Motor neuron (in vitro differentiated cells): ENCODE results near the gene SURF2. TPM values are rescaled to one million over a fixed set of nuclear protein-coding genes. Genes with fewer than 3 reads are reported as not detected.
"Not testable (repeated sequence)": the region's sequence is repeated elsewhere in the genome, so short reads cannot be mapped to it uniquely, and the experiment has no call there.

Experiments used
- ATAC-seq, 8 experiments: fragments of 200-7000 bp; cut with Tn5 transposase; replicated peaks in 6 of 8; 2 replicates each; pipeline ENCODE4 v1.8.0; 2021; ENCODE audit warnings: mild to moderate bottlenecking in 8 of 8, moderate library complexity in 8 of 8
- H3K27ac ChIP-seq, 2 donors: fragments of 250-450 bp; sonication (Bioruptor Pico); 2 replicates each; pipeline ENCODE4 v1.9.0; 2021; ENCODE audit warnings: antibody characterized with exemption in 2 of 2, mild to moderate bottlenecking in 2 of 2, moderate library complexity in 1 of 2
- H3K4me1 ChIP-seq, 2 donors: fragments of 250-450 bp; sonication (Bioruptor Pico); replicated peaks in 1 of 2; 2 replicates each; pipeline ENCODE4 v1.6.1; 2021; ENCODE audit warnings: antibody characterized with exemption in 2 of 2, mild to moderate bottlenecking in 2 of 2, moderate library complexity in 1 of 2
- H3K4me3 ChIP-seq, 5 donors: fragments of 250-450 bp; sonication (Bioruptor Pico); 2 replicates each; pipeline ENCODE4 v1.9.0; 2021; ENCODE audit warnings: antibody characterized with exemption in 5 of 5, mild to moderate bottlenecking in 5 of 5, moderate library complexity in 4 of 5
- WGBS, 10 experiments: fragments of 450-650 bp; shearing (Covaris generic); methylation state at CpG; one replicate each; pipeline ENCODE4 v1.0.0; 2022; 5-methylcytosine and 5-hydroxymethylcytosine counted together
- in situ Hi-C, 9 experiments: fragments of 400-800 bp; cut with MboI; loops; one replicate each; pipeline ENCODE4 v1.15.0; 2021; ENCODE audit warnings: low sequenced_read_pairs in 9 of 9, low pct_unique_long_range_greater_than_20kb in 2 of 9; ENCODE audit not compliant: unreplicated experiment in 9 of 9
- total RNA-seq, 8 experiments: library from RNA; unstranded; fragments of 300-600 nt; gene quantifications; 2 replicates each; pipeline versions ENCODE4 v1.2.3 to v1.2.4, GENCODE V29; 2022

The SURF2 gene
- 10 to 100 TPM; 20.3 to 43.4 (median 27.5) TPM for total RNA-seq

DNA sequence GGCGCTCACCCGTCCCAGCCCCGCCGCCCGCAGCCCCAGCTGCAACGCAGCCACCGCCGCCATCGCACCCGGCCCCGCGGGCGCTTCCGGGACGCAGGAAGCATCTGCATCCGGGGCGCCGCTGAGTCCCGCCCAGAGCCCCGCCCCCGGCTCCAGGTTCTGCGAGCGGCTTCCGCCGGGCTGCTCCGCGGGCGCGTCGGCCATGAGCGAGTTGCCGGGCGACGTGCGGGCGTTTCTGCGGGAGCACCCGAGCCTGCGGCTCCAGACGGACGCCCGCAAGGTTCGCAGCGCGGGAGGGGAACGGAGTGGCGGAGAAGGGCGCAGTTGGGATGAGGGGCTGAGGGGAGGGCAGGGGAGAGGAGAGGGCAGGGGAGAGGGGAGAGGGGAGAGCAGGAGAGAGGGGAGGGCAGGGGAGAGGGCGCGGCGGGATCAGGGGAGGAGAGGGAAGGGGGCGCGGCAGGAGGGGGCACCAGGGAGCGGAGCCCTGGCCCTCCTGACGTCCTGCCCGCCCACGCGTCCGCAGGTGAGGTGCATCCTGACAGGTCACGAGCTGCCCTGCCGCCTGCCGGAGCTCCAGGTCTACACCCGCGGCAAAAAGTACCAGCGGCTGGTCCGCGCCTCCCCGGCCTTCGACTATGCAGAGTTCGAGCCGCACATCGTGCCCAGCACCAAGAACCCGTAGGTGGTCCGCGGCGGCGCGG, at the start of gene SURF2, which contains the start of gene SURF1:
Gene SURF2 (plus strand): TSS at position 160 of the 701 bp plus-strand sequence. CDS start 43 bp downstream, at position 203.
Gene SURF1 (minus strand): TSS at position 97 of the 701 bp plus-strand sequence. CDS start 34 bp downstream, at position 63.
- WGBS, 10 experiments, result 0% methylated on average over 2 to 4 of the region's 78 CpGs; no CpG with 5 or more reads in 8 of the 10 experiments
- in situ Hi-C loops, result no loop called here
- Histone ChIP-seq H3K4me3 (peak within 1 kb of the TSS; percentile 67 to 97 (median 75)), H3K27ac (peak within 1 kb of the TSS; percentile 75 to 93), H3K4me1 (peaks cover 15% of the 10 kb centered on the region in 2 donors)
- ATAC-seq, result peak; percentile 73 to 90 (median 84)

DNA sequence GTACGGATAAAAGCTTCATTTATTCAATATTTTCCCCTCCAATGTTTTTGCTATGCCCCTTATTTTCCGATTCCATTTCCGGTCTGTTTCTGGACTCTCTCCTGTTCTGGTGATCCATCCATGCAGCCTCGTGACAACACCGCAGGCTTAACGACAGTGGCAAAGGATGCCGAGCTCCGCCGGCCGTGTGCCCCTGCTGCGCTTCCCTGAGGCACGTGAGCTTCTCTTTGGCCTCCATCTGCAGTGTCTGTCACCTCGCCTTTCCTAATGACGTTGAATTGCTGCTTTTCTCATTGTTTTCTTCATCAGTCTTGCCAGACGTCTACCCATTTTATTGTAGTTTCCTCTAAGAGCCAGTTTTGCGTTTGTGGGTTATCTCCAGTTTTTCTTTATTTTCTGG, 49.0 kb upstream of the SURF2 start:
- Histone ChIP-seq H3K4me1 (no peaks in the 10 kb centered on the region), H3K4me3 (no peak overlapping the region), H3K27ac (no peak overlapping the region)
- 16 to 100% (median 61%) methylated on average over 3 to 14 of the region's 16 CpGs; no CpG with 5 or more reads in 1 of the 10 experiments for WGBS, 10 experiments
- in situ Hi-C loops, result no loop called here
- no peak for ATAC-seq

DNA sequence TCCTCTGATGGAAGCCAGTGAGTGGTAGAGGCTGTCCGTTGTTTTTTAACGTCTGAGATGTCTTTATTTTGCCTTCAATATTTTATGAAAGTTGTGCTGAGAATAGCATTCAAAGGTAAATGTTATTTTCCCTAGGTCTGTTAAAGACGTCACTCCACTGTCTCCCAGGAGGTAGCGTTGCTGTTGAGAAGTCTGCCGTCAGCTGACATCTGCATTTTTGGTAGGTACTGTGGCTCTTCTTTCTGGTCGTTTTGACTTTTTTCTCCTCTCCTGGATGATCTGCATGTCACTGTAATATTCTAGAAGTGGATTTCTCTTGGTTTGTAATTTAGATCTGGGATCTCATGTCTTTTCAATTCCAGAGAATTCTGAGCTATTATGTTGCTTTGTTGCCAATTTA, 46.7 kb upstream of the SURF2 start:
- H3K4me3 ChIP-seq, result no peak overlapping the region

DNA sequence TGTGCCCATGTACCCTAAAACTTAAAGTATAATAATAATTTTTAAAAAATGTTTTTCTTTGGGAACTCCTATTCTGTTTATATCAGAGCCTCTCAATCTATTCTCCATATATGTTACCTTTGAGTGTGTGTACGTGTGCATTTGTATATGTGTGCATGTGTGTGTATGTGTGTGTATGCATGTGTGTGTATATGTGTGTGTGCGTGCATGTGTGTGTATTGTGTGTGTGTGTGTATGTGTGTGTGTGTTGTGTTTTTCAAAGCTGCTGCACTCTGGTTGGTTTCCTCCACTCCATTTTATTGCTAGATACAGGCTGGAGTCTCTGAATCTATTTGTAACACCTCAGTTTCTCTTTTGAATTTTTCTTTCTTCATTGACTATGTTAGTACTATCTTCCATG, 40.4 kb upstream of the SURF2 start:
- H3K4me3 ChIP-seq, result no peak overlapping the region
- H3K27ac ChIP-seq, result no peak overlapping the region
- in situ Hi-C loops, result no loop called here
- ATAC-seq, result no peak
- 0 to 80% (median 64%) methylated on average over 1 to 2 of the region's 2 CpGs; no CpG with 5 or more reads in 6 of the 10 experiments for WGBS, 10 experiments
- H3K4me1 ChIP-seq, result no peaks in the 10 kb centered on the region

More for the DNA sequence above, 46.7 kb upstream of the SURF2 start:
- H3K4me1 ChIP-seq, result no peaks in the 10 kb centered on the region
- H3K27ac ChIP-seq, result no peak overlapping the region
- ATAC-seq, result no peak
- in situ Hi-C loops, result no loop called here
- 22 to 100% (median 75%) methylated on average over 1 to 5 of the region's 6 CpGs; no CpG with 5 or more reads in 2 of the 10 experiments for WGBS, 10 experiments

DNA sequence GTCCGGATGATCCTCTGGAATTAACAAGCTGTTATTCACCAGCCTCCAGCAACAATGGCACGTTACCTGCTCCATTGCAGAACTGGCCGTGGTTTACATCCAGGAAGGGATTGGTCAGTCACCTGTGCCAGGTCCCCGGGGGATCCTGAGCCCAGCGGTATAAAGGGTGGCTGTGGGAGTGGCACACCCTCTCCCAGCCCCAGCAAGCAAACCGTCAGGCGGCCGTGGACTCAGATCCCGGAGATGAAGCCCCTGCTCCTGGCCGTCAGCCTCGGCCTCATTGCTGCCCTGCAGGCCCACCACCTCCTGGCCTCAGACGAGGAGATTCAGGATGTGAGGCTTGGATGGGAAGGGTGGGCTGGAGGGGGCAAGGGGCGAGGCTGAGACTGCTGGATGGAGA, 38.8 kb upstream of the SURF2 start:
- H3K27ac ChIP-seq, H3K4me1 ChIP-seq, in situ Hi-C loops, H3K4me3 ChIP-seq, ATAC-seq: not testable (repeated sequence)
- no CpG with 5 or more reads among the region's 13 CpGs for WGBS, 10 experiments

DNA sequence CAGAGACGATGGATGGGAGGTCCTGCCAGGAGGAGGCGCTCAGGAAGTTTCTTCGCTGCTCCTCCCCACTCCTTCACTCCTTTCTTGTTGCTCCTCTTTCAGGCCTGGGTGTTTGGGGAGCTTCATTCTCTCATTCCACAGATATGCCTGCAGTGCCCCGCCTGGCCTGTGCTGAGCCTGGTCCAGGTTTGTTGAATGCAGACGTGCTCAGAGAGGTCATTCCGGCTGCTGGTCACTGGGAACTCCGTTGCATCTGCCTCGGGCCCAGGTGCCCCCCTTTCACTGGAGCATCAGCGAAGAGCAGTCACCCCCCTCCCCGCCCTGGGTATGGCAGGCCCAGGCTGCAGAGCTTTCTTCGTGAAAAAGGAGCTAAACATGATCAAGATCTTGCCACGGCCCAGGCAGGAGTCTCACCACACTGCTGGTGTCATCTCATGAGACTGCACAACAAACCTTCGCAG, 35.9 kb upstream of the SURF2 start:
- peak in 1 of 8 experiments; percentile 35 for ATAC-seq
- Histone ChIP-seq H3K4me1 (no peaks in the 10 kb centered on the region), H3K4me3 (no peak overlapping the region), H3K27ac (no peak overlapping the region)
- in situ Hi-C loops, result loop anchor here in 2 of 9 experiments (10.0 kb wide), 1 partner anchor 136 kb away; no protein-coding TSS in a partner anchor
- WGBS, 10 experiments, result 46 to 89% (median 80%) methylated on average over 1 to 8 of the region's 13 CpGs; no CpG with 5 or more reads in 3 of the 10 experiments

DNA sequence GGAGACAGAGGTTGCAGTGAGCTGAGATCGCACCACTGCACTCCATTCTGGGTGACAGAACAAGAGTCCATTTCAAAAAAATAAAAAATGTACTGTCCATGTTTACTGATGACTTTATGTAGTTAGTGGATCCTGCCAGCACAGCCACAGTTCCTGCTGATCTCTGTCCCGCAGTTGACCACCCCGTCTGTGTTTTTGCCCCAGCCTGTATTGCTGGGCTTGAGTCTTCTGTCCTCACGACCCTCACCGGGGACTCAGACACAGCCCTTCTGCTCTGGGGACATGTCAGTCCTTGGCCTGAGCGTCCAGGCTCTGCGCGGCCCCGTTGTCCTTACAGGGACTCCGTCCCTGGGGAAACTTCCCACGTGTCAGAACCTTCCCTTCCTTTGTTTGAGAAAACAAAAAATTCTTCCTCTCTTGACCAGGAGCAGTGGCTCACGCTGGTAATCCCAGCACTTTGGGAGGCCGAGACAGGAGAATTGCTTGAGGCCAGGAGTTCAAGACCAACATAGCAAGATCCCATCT, 34.9 kb upstream of the SURF2 start:
- H3K27ac ChIP-seq, result no peak overlapping the region
- in situ Hi-C loops, result loop anchor here in 2 of 9 experiments (10.0 kb wide), 1 partner anchor 137 kb away; no protein-coding TSS in a partner anchor
- 73 to 100% (median 82%) methylated on average over 1 to 9 of the region's 13 CpGs; no CpG with 5 or more reads in 4 of the 10 experiments for WGBS, 10 experiments
- H3K4me1 ChIP-seq, result no peaks in the 10 kb centered on the region
- H3K4me3 ChIP-seq, result no peak overlapping the region
- ATAC-seq, result no peak

DNA sequence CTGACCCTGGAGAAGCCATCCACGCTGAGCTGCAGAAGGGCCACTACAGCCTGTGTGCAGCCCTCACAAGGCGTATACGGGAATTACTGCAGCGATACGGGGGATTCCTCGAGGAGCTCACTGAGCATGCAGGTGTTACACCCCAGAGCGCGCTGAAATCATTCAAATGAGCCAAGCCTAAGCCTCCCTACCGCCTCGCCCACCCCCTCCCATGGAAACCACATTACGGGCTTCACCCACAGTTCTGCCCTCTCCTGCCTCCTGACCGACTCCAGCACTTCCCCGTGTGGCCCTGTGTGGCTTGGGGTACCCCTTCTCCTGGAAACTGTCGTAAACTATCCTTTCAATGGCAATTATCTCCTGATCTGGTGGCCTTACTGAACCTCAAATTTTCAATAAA, 33.6 kb upstream of the SURF2 start:
- Histone ChIP-seq H3K27ac (no peak overlapping the region), H3K4me3 (no peak overlapping the region), H3K4me1 (no peaks in the 10 kb centered on the region)
- ATAC-seq, result no peak
- in situ Hi-C loops, result loop anchor here in 2 of 9 experiments (10.0 kb wide), 1 partner anchor 138 kb away; no protein-coding TSS in a partner anchor
- WGBS, 10 experiments, result 27 to 83% (median 75%) methylated on average over 3 to 6 of the region's 14 CpGs; no CpG with 5 or more reads in 6 of the 10 experiments

DNA sequence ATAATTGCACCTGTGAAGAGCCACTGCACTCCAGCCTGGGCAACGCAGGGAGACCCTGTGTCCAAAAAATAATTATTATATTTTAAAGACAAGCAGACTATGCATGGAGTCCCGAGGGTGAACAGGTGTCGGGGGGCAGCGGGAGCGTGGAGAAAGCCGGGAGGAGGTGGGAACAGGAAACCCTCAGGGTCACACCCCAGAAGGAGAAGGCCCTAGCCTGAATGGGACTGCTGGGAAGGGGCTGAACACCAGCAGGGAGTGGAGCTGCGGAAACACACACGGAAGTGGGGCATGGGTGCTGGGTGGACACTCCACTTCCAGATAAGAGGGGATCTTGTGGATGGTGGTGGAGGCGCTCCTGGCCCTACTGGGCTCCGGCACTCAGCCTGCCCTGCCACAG, 33.1 kb upstream of the SURF2 start:
- H3K4me3 ChIP-seq, result no peak overlapping the region
- no peak for ATAC-seq
- in situ Hi-C loops, result loop anchor here in 2 of 9 experiments (10.0 kb wide), 1 partner anchor 138 kb away; no protein-coding TSS in a partner anchor

DNA sequence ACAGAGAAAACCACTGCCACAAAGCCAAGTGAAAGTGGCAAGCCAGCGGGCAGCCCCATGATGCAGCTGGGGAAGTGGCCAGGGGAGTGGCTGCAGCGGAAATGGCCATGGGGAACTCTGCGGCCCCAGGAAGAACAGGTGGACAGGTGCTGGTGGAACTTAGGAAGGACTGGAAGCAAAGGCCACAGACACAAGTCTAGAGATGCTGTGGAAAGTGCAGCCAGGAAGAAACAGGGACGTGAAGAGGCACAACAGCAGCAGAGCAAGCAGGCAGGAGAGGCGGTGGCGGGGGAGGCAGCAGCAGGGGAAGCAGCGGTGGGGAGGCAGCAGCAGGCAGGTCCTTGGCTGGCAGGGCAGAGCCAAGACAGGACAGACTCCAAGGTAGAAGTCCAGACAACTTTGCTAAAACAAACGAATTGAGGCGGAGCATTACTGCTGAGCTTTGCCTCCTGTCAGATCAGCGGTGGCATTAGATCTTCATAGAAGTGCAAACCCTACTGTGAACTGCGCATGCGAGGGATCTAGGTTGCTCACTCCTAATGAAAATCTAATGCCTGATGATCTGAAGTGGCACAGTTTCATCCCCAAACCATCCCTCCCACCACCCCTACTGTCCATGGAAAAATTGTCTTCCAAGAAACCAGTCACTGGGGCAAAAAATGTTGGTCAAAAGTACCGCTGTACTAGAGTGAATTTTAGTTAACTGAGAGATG, 32.2 kb upstream of the SURF2 start:
- no peak overlapping the region for H3K4me3 ChIP-seq
- in situ Hi-C loops, result loop anchor here in 2 of 9 experiments (10.0 kb wide), 1 partner anchor 139 kb away; no protein-coding TSS in a partner anchor
- no peak for ATAC-seq
- no peak overlapping the region for H3K27ac ChIP-seq
- 40 to 100% (median 77%) methylated on average over 1 to 6 of the region's 13 CpGs; no CpG with 5 or more reads in 4 of the 10 experiments for WGBS, 10 experiments
- no peaks in the 10 kb centered on the region for H3K4me1 ChIP-seq

More for the DNA sequence above, 33.1 kb upstream of the SURF2 start:
- Histone ChIP-seq H3K27ac (no peak overlapping the region), H3K4me1 (no peaks in the 10 kb centered on the region)
- 40 to 85% (median 75%) methylated on average over 1 to 8 of the region's 10 CpGs; no CpG with 5 or more reads in 5 of the 10 experiments for WGBS, 10 experiments

DNA sequence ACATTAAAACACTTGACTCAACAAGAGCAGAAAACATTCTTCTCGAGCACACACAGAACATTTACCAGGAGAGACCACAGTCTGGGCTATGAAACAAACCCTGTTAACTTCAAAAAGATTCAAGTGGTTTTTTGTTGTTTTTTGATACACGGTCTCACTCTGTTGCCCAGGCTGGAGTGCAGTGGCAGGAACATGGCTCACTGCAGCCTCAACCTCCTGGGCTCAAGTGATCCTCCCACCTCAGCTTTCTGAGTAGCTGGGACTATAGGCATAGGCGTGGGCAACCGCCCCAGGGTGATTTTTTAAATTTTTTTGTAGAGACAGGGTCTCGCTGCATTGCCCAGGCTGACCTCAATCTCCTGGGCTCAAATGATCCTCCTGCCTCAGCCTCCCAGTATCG, 29.3 kb upstream of the SURF2 start:
- WGBS, 10 experiments, result 60 to 100% (median 83%) methylated on average over 1 to 5 of the region's 6 CpGs; no CpG with 5 or more reads in 2 of the 10 experiments
- not testable (repeated sequence) for ATAC-seq, H3K4me3 ChIP-seq, H3K4me1 ChIP-seq, H3K27ac ChIP-seq
- in situ Hi-C loops, result loop anchor here in 4 of 9 experiments (10.0 to 25.0 kb wide), 2 partner anchors 140 to 142 kb away; no protein-coding TSS in a partner anchor

DNA sequence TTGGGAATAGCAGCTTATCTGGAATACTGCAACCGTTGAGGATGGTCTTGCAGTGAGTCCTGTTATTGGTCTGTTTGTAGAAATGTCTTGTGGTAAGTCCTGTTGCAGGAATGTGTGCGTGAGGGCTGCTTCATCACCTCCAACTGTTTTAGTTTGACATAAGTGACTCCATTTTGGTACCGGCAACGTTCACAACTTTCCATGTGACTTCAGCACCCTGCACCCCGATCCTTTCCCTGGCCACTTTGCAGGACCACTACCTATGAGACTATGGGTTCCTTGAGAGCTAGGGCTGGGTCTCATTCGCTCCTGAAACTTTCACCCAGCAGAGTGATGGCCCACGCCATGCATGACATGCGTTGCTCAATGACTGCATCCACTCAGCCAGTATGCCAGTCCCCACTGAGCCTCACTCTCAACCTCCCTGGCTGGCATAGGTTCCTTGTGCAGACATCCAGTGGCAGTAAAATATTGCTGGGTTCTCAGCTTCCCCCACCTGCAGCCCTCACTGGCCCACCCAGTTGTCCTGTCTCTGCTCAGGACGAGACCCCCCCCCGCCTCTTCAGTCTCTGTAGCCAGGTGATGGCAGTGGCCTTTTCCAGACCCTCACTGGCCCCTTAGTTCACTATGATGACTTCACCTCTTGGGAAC, 28.4 kb upstream of the SURF2 start:
- ATAC-seq, result no peak

More for the DNA sequence above, 28.4 kb upstream of the SURF2 start:
- Histone ChIP-seq H3K4me3 (no peak overlapping the region), H3K27ac (no peak overlapping the region), H3K4me1 (no peaks in the 10 kb centered on the region)
- 37 to 100% (median 85%) methylated on average over 1 to 7 of the region's 10 CpGs; no CpG with 5 or more reads in 2 of the 10 experiments for WGBS, 10 experiments
- in situ Hi-C loops, result loop anchor here in 4 of 9 experiments (10.0 to 25.0 kb wide), 2 partner anchors 141 to 143 kb away; no protein-coding TSS in a partner anchor
